GM23338 (cell line): ENCODE results near the gene A3GALT2. TPM values are rescaled to one million over a fixed set of nuclear protein-coding genes. Genes with fewer than 3 reads are reported as not detected.

Experiments
- ATAC-seq: fragments of 200-7000 bp; cut with Tn5 transposase; 3 replicates; pipeline ENCODE4 v1.9.1; 2020
- DNase-seq: peaks from one replicate; pipeline ENCODE4 v3.0.0-alpha.2; 2015; ENCODE audit warnings: low spot score
- H2AFZ ChIP-seq: fragments of 200-600 bp; sonication (generic); 2 replicates; pipeline ENCODE4 v1.8.0; 2016; ENCODE audit warnings: antibody characterized with exemption, mild to moderate bottlenecking, moderate library complexity
- H3F3A ChIP-seq: fragments of 200-600 bp; sonication (generic); replicated peaks from 2 replicates; pipeline ENCODE4 v1.8.0; 2017; ENCODE audit warnings: antibody characterized with exemption, mixed run types, low read depth
- H3K27ac ChIP-seq: fragments of 200-600 bp; sonication (generic); 2 replicates; pipeline ENCODE4 v1.6.1; 2016; ENCODE audit warnings: low read depth
- H3K27me3 ChIP-seq: fragments of 200-600 bp; sonication (generic); 2 replicates; pipeline ENCODE4 v1.8.0; 2016; ENCODE audit warnings: mild to moderate bottlenecking, mixed run types, moderate library complexity; ENCODE audit not compliant: insufficient read depth
- H3K36me3 ChIP-seq: fragments of 200-600 bp; sonication (generic); 2 replicates; pipeline ENCODE4 v1.8.0; 2016; ENCODE audit warnings: mild to moderate bottlenecking; ENCODE audit not compliant: insufficient read depth
- H3K4me1 ChIP-seq: fragments of 200-600 bp; sonication (generic); 2 replicates; pipeline ENCODE4 v1.8.0; 2016; ENCODE audit warnings: mild to moderate bottlenecking, moderate library complexity; ENCODE audit not compliant: insufficient read depth
- H3K4me2 ChIP-seq: fragments of 200-600 bp; sonication (generic); 2 replicates; pipeline ENCODE4 v1.7.1; 2017; ENCODE audit warnings: mixed run types
- H3K4me3 ChIP-seq: fragments of 200-600 bp; sonication (generic); 2 replicates; pipeline ENCODE4 v1.6.1; 2016; ENCODE audit warnings: mixed run types
- H3K79me2 ChIP-seq: fragments of 200-600 bp; sonication (generic); replicated peaks from 2 replicates; pipeline ENCODE4 v1.8.0; 2017; ENCODE audit warnings: mild to moderate bottlenecking; ENCODE audit not compliant: insufficient read depth
- H3K9me2 ChIP-seq: fragments of 200-600 bp; sonication (generic); 2 replicates; pipeline ENCODE4 v1.8.0; 2017; ENCODE audit not compliant: insufficient read depth
- H4K20me1 ChIP-seq: fragments of 200-600 bp; sonication (generic); replicated peaks from 2 replicates; pipeline ENCODE4 v1.8.0; 2017; ENCODE audit warnings: mild to moderate bottlenecking; ENCODE audit not compliant: insufficient read depth
- H3K27ac Mint-ChIP-seq: 2 replicates; pipeline ENCODE4 v1.8.0; 2020; ENCODE audit warnings: inconsistent platforms, mild to moderate bottlenecking, moderate library complexity, mixed read lengths
- H3K27me3 Mint-ChIP-seq: 3 replicates; pipeline ENCODE4 v1.8.0; 2022; ENCODE audit warnings: low read depth, mild to moderate bottlenecking, moderate library complexity, mixed read lengths, inconsistent platforms; ENCODE audit not compliant: insufficient read depth, poor library complexity
- H3K36me3 Mint-ChIP-seq: 3 replicates; pipeline ENCODE4 v1.8.0; 2021; ENCODE audit warnings: low read depth, mild to moderate bottlenecking, inconsistent platforms, moderate library complexity, mixed read lengths
- H3K4me1 Mint-ChIP-seq: 3 replicates; pipeline ENCODE4 v1.8.0; 2020; ENCODE audit warnings: mild to moderate bottlenecking, inconsistent platforms, mixed read lengths
- H3K4me3 Mint-ChIP-seq: 3 replicates; pipeline ENCODE4 v1.8.0; 2021; ENCODE audit warnings: moderate library complexity, mild to moderate bottlenecking, inconsistent platforms, mixed read lengths
- H3K9me3 Mint-ChIP-seq: 3 replicates; pipeline ENCODE4 v1.8.0; 2020; ENCODE audit warnings: moderate library complexity, mild to moderate bottlenecking, inconsistent platforms, mixed read lengths
- CREB1 ChIP-seq: fragments of 250-450 bp; sonication (Bioruptor Pico); IDR thresholded peaks from 2 replicates; pipeline ENCODE4 v1.5.0; 2020; ENCODE audit warnings: low read depth, mild to moderate bottlenecking, moderate library complexity
- ETS1 ChIP-seq: IDR thresholded peaks from 2 replicates; pipeline ENCODE4 v1.6.1; 2016; ENCODE audit warnings: antibody characterized with exemption
- EZH2 ChIP-seq: fragments of 200-600 bp; sonication (generic); IDR thresholded peaks from one replicate; pipeline ENCODE4 v1.8.0; 2017; ENCODE audit warnings: antibody characterized with exemption, mild to moderate bottlenecking, low read depth; ENCODE audit not compliant: unreplicated experiment
- EZH2phosphoT487 ChIP-seq: fragments of 200-600 bp; sonication (generic); IDR thresholded peaks from one replicate; pipeline ENCODE4 v1.8.1; 2018; ENCODE audit warnings: antibody characterized with exemption; ENCODE audit not compliant: unreplicated experiment
- JUNB ChIP-seq: IDR thresholded peaks from one replicate; pipeline ENCODE4 v1.6.1; 2016; ENCODE audit warnings: antibody characterized with exemption; ENCODE audit not compliant: unreplicated experiment
- NANOG ChIP-seq: IDR thresholded peaks from 2 replicates; pipeline ENCODE4 v1.6.1; 2016; ENCODE audit warnings: antibody characterized with exemption, borderline replicate concordance
- POLR2AphosphoS5 ChIP-seq: IDR thresholded peaks from 2 replicates; pipeline ENCODE4 v1.6.1; 2016; ENCODE audit warnings: antibody characterized with exemption, low read depth
- REST ChIP-seq: IDR thresholded peaks from one replicate; pipeline ENCODE4 v1.6.1; 2018; ENCODE audit warnings: antibody characterized with exemption; ENCODE audit not compliant: unreplicated experiment
- STAT1 ChIP-seq: IDR thresholded peaks from one replicate; pipeline ENCODE4 v1.6.1; 2016; ENCODE audit warnings: antibody characterized with exemption; ENCODE audit not compliant: unreplicated experiment
- ZNF114 ChIP-seq: fragments of 250-450 bp; sonication (Bioruptor Pico); IDR thresholded peaks from 2 replicates; pipeline ENCODE4 v1.5.0; 2020; ENCODE audit warnings: mild to moderate bottlenecking, moderate library complexity
- ZNF331 ChIP-seq: fragments of 250-450 bp; sonication (Bioruptor Pico); IDR thresholded peaks from 2 replicates; pipeline ENCODE4 v1.5.0; 2020; ENCODE audit warnings: low read depth, mild to moderate bottlenecking, moderate library complexity
- polyA plus RNA-seq: library from polyadenylated mRNA; unstranded; fragments of >200 nt; fragmentation: Nextera tagmentation; extraction: Ambion mirVana; gene quantifications from 2 replicates; pipeline ENCODE4 v1.2.1, GENCODE V29; 2016
- total RNA-seq: library from RNA; depleted of rRNA; stranded (reverse); fragments of >200 nt; shearing (Covaris generic); gene quantifications from 2 replicates; pipeline ENCODE4 v1.2.3, GENCODE V29; 2014
- TF ChIP-seq, protein P1 (sequence below), 2 experiments: fragments of 200-600 bp in 1 of 2; sonication (generic) in 1 of 2; conservative IDR thresholded peaks; 2 replicates each; pipeline versions ENCODE4 v1.5.1 to v1.6.1; 2016 to 2017; ENCODE audit warnings: antibody characterized with exemption in 2 of 2, low read depth in 2 of 2, mild to moderate bottlenecking in 2 of 2, moderate library complexity in 1 of 2
- TF ChIP-seq, protein P2 (sequence below): fragments of 250-450 bp; sonication (Bioruptor Pico); IDR thresholded peaks from 2 replicates; pipeline ENCODE4 v1.5.0; 2020; ENCODE audit warnings: mild to moderate bottlenecking, moderate library complexity

The A3GALT2 gene
- total and polyA plus RNA-seq, 2 experiments from 2014 or later, result not detected

GRCh38 chr1:33276573-33277298 is 44.2 kb downstream of the A3GALT2 start:
- H3K9me2 ChIP-seq, result no peaks in the 10 kb centered on the region
- Mint-ChIP-seq H3K4me3 (no peak overlapping the region), H3K27ac (no peak overlapping the region), H3K27me3 (peaks cover 10% of the 10 kb centered on the region), H3K4me1 (peaks cover 26% of the 10 kb centered on the region), H3K36me3 (peaks cover 27% of the 10 kb centered on the region), H3K9me3 (no peaks in the 10 kb centered on the region)
- 0 out of 2 replicates have a peak, but pooled peaks cover 4% of the 10 kb centered on the region for H3K79me2 ChIP-seq
- no peak overlapping the region for H2AFZ ChIP-seq
- H3K27me3 ChIP-seq, result no peaks in the 10 kb centered on the region
- peaks cover 10% of the 10 kb centered on the region for H3K4me1 ChIP-seq
- no peaks in the 10 kb centered on the region for H3K36me3 ChIP-seq
- TF ChIP-seq REST (no peak), POLR2AphosphoS5 (no peak), JUNB (no peak), EZH2phosphoT487 (no peak), ETS1 (no peak), CREB1 (CRISPR knock-in tag) (no peak), ZNF331 (CRISPR knock-in tag) (no peak), EZH2 (no peak), NANOG (no peak), STAT1 (no peak), ZNF114 (CRISPR knock-in tag) (no peak)
- TF ChIP-seq, protein P1, sequence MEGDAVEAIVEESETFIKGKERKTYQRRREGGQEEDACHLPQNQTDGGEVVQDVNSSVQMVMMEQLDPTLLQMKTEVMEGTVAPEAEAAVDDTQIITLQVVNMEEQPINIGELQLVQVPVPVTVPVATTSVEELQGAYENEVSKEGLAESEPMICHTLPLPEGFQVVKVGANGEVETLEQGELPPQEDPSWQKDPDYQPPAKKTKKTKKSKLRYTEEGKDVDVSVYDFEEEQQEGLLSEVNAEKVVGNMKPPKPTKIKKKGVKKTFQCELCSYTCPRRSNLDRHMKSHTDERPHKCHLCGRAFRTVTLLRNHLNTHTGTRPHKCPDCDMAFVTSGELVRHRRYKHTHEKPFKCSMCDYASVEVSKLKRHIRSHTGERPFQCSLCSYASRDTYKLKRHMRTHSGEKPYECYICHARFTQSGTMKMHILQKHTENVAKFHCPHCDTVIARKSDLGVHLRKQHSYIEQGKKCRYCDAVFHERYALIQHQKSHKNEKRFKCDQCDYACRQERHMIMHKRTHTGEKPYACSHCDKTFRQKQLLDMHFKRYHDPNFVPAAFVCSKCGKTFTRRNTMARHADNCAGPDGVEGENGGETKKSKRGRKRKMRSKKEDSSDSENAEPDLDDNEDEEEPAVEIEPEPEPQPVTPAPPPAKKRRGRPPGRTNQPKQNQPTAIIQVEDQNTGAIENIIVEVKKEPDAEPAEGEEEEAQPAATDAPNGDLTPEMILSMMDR (conservative IDR thresholded peaks at IDR 0.05; ENCODE audit: low read depth in 2 of 2), result no peak
- TF ChIP-seq, protein P2, sequence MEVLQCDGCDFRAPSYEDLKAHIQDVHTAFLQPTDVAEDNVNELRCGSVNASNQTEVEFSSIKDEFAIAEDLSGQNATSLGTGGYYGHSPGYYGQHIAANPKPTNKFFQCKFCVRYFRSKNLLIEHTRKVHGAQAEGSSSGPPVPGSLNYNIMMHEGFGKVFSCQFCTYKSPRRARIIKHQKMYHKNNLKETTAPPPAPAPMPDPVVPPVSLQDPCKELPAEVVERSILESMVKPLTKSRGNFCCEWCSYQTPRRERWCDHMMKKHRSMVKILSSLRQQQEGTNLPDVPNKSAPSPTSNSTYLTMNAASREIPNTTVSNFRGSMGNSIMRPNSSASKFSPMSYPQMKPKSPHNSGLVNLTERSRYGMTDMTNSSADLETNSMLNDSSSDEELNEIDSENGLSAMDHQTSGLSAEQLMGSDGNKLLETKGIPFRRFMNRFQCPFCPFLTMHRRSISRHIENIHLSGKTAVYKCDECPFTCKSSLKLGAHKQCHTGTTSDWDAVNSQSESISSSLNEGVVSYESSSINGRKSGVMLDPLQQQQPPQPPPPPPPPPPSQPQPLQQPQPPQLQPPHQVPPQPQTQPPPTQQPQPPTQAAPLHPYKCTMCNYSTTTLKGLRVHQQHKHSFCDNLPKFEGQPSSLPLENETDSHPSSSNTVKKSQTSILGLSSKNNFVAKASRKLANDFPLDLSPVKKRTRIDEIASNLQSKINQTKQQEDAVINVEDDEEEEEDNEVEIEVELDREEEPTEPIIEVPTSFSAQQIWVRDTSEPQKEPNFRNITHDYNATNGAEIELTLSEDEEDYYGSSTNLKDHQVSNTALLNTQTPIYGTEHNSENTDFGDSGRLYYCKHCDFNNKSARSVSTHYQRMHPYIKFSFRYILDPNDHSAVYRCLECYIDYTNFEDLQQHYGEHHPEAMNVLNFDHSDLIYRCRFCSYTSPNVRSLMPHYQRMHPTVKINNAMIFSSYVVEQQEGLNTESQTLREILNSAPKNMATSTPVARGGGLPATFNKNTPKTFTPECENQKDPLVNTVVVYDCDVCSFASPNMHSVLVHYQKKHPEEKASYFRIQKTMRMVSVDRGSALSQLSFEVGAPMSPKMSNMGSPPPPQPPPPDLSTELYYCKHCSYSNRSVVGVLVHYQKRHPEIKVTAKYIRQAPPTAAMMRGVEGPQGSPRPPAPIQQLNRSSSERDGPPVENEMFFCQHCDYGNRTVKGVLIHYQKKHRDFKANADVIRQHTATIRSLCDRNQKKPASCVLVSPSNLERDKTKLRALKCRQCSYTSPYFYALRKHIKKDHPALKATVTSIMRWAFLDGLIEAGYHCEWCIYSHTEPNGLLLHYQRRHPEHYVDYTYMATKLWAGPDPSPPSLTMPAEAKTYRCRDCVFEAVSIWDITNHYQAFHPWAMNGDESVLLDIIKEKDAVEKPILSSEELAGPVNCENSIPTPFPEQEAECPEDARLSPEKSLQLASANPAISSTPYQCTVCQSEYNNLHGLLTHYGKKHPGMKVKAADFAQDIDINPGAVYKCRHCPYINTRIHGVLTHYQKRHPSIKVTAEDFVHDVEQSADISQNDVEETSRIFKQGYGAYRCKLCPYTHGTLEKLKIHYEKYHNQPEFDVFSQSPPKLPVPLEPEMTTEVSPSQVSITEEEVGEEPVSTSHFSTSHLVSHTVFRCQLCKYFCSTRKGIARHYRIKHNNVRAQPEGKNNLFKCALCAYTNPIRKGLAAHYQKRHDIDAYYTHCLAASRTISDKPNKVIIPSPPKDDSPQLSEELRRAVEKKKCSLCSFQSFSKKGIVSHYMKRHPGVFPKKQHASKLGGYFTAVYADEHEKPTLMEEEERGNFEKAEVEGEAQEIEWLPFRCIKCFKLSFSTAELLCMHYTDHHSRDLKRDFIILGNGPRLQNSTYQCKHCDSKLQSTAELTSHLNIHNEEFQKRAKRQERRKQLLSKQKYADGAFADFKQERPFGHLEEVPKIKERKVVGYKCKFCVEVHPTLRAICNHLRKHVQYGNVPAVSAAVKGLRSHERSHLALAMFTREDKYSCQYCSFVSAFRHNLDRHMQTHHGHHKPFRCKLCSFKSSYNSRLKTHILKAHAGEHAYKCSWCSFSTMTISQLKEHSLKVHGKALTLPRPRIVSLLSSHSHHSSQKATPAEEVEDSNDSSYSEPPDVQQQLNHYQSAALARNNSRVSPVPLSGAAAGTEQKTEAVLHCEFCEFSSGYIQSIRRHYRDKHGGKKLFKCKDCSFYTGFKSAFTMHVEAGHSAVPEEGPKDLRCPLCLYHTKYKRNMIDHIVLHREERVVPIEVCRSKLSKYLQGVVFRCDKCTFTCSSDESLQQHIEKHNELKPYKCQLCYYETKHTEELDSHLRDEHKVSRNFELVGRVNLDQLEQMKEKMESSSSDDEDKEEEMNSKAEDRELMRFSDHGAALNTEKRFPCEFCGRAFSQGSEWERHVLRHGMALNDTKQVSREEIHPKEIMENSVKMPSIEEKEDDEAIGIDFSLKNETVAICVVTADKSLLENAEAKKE (CRISPR knock-in tag), result no peak
- H4K20me1 ChIP-seq, result peaks cover 4% of the 10 kb centered on the region
- no peak overlapping the region for H3K4me2 ChIP-seq
- DNase-seq, result no peak
- no peak overlapping the region for H3K4me3 ChIP-seq
- no peaks in the 10 kb centered on the region for H3F3A ChIP-seq
- no peak for ATAC-seq
- H3K27ac ChIP-seq, result no peak overlapping the region
